Activated CD8-positive, alpha-beta memory T cell treated with anti-CD3 and anti-CD28 coated beads for 1 hour (primary cell): ENCODE measurements around the gene TRAPPC4.
"Not testable (repeated sequence)": the region's sequence is repeated elsewhere in the genome, so short reads cannot be mapped to it uniquely, and the experiment has no call there.

Experiments used
- DNase-seq, 2 donors: peaks; one replicate each; pipeline ENCODE4 v3.0.0-alpha.2; 2020; ENCODE audit warnings: low read depth in 1 of 2; ENCODE audit errors: extremely low read depth in 1 of 2

TRAPPC4 gene

GRCh38 chr11:119018074-119018938 lies at the start of gene TRAPPC4, which contains the start of gene RPS25:
Gene TRAPPC4, plus strand, starts transcription at chr11:119018766. Its CDS starts 30 bp downstream, at chr11:119018796.
Gene RPS25, minus strand, starts transcription at chr11:119018343. Its CDS starts 59 bp downstream, at chr11:119018284.
- DNase-seq, result peak; percentile 86 to 88

- not testable (repeated sequence) for DNase-seq
Measured at GRCh38 chr11:118969508-118969907, 49.1 kb upstream of the TRAPPC4 start.

- DNase-seq, result no peak
Measured at GRCh38 chr11:118971646-118972045, 46.9 kb upstream of the TRAPPC4 start, which contains the start of gene FOXR1. Gene FOXR1, plus strand, starts transcription at chr11:118971761. Its CDS starts 171 bp downstream, at chr11:118971932.

- DNase-seq, result no peak
Measured at GRCh38 chr11:118973985-118974384, 44.6 kb upstream of the TRAPPC4 start.

- DNase-seq, result no peak
Measured at GRCh38 chr11:118975771-118976709, 42.5 kb upstream of the TRAPPC4 start.

- DNase-seq, result no peak
Measured at GRCh38 chr11:118979434-118979833, 39.1 kb upstream of the TRAPPC4 start.

- no peak for DNase-seq
Measured at GRCh38 chr11:118980191-118980881, 38.2 kb upstream of the TRAPPC4 start.

- not testable (repeated sequence) for DNase-seq
Measured at GRCh38 chr11:118984337-118984736, 34.2 kb upstream of the TRAPPC4 start.

- no peak for DNase-seq
Measured at GRCh38 chr11:118984825-118985224, 33.7 kb upstream of the TRAPPC4 start.

- no peak for DNase-seq
Measured at GRCh38 chr11:118988280-118988679, 30.3 kb upstream of the TRAPPC4 start.

- not testable (repeated sequence) for DNase-seq
Measured at GRCh38 chr11:118991486-118992038, 27.0 kb upstream of the TRAPPC4 start.

GRCh38 chr11:118996926-118997626 lies 21.5 kb upstream of the TRAPPC4 start:
- no peak for DNase-seq

- DNase-seq, result peak; percentile 91 to 94
Measured at GRCh38 chr11:118997627-118998387, 20.8 kb upstream of the TRAPPC4 start, which contains the start of gene CENATAC. Gene CENATAC, plus strand, starts transcription at chr11:118998138. Its CDS starts 60 bp downstream, at chr11:118998198.

GRCh38 chr11:118998388-118998717 lies 20.2 kb upstream of the TRAPPC4 start:
- peak in 1 of 2 donors; percentile 5 for DNase-seq

- no peak for DNase-seq
Measured at GRCh38 chr11:118998822-118999221, 19.7 kb upstream of the TRAPPC4 start.

- no peak for DNase-seq
Measured at GRCh38 chr11:119000906-119001305, 17.7 kb upstream of the TRAPPC4 start.

- DNase-seq, result no peak
Measured at GRCh38 chr11:119006656-119007055, 11.9 kb upstream of the TRAPPC4 start.

- DNase-seq, result no peak
Measured at GRCh38 chr11:119011476-119012053, 7.0 kb upstream of the TRAPPC4 start.
